GM12892 (cell line): ENCODE data around the gene PARD3.

Experiments
- POLR2A ChIP-seq: IDR thresholded peaks from 2 replicates; pipeline ENCODE4 v1.6.1; 2011; ENCODE audit warnings: low read depth, low read length, control low read depth
- POLR2AphosphoS5 ChIP-seq: IDR thresholded peaks from 2 replicates; pipeline ENCODE4 v1.6.1; 2011; ENCODE audit warnings: low read depth, low read length, control low read depth
- TAF1 ChIP-seq: IDR thresholded peaks from 2 replicates; pipeline ENCODE4 v1.6.1; 2011; ENCODE audit warnings: low read depth, mild to moderate bottlenecking, control low read depth, low read length, borderline replicate concordance

- no peak for TF ChIP-seq POLR2A
- no peak for TF ChIP-seq TAF1
- TF ChIP-seq POLR2AphosphoS5: no peak
These were observed 635.8 kb downstream of the PARD3 start for GRCh38 chr10:34179280-34179679.
